Naive thymus-derived CD4-positive, alpha-beta T cell (primary cell): ENCODE data around the gene VN1R2. TPM values are rescaled to one million over a fixed set of nuclear protein-coding genes. Genes with fewer than 3 reads are reported as not detected.
"Not testable (repeated sequence)": the region's sequence is repeated elsewhere in the genome, so short reads cannot be mapped to it uniquely, and the experiment has no call there.

Experiments used
- ATAC-seq: fragments of 150-1000 bp; cut with Tn5 transposase; 2 replicates; pipeline ENCODE4 v1.10.0; 2021; ENCODE audit warnings: mild to moderate bottlenecking, moderate library complexity
- CTCF ChIA-PET: fragments of 350-600 bp; sonication (Branson Sonifier 250); formaldehyde crosslinking; loops from one replicate; lab custom pipeline; 2021; ENCODE audit warnings: antibody characterized with exemption; lab: Charles Lee
- POLR2A ChIA-PET: fragments of 350-600 bp; sonication (Branson Sonifier 250); formaldehyde crosslinking; loops from one replicate; lab custom pipeline; 2021; ENCODE audit warnings: antibody characterized with exemption, inconsistent platforms; lab: Charles Lee
- DNase-seq, 9 donors: peaks; one replicate each; pipeline versions ENCODE4 v3.0.0 to v3.0.0-alpha.2; 2020 to 2022; ENCODE audit warnings: mixed read lengths in 1 of 9
- H3K27ac ChIP-seq: one replicate; pipeline ENCODE4 v1.7.0; 2013; ENCODE audit warnings: mild to moderate bottlenecking, low read depth, low read length, moderate library complexity
- H3K27me3 ChIP-seq, 2 donors: one replicate each; pipeline ENCODE4 v1.7.0; 2013; ENCODE audit warnings: low read length in 2 of 2, mild to moderate bottlenecking in 2 of 2, moderate library complexity in 2 of 2; ENCODE audit not compliant: control insufficient read depth in 2 of 2, insufficient read depth in 2 of 2
- H3K36me3 ChIP-seq, 3 experiments: 1 replicate in 2 of 3; 2 replicates in 1 of 3; pipeline ENCODE4 v1.7.0; 2013; ENCODE audit warnings: low read length in 3 of 3, mild to moderate bottlenecking in 3 of 3, moderate library complexity in 1 of 3; ENCODE audit not compliant: insufficient read depth in 3 of 3, control insufficient read depth in 2 of 3
- H3K4me1 ChIP-seq, 2 donors: one replicate each; pipeline ENCODE4 v1.7.0; 2013; ENCODE audit warnings: low read length in 2 of 2, mild to moderate bottlenecking in 2 of 2, moderate library complexity in 1 of 2; ENCODE audit not compliant: control insufficient read depth in 2 of 2, insufficient read depth in 2 of 2
- H3K4me3 ChIP-seq: 2 replicates; pipeline ENCODE4 v1.7.0; 2013; ENCODE audit warnings: mild to moderate bottlenecking, low read length
- H3K9me3 ChIP-seq, 3 experiments: 1 replicate in 2 of 3; 2 replicates in 1 of 3; pipeline ENCODE4 v1.7.0; 2013; ENCODE audit warnings: low read length in 3 of 3; ENCODE audit not compliant: control insufficient read depth in 2 of 3
- H3K27ac Mint-ChIP-seq, 9 donors: one replicate each; pipeline ENCODE4 v1.8.0; 2020 to 2022; ENCODE audit warnings: mixed read lengths in 9 of 9, mild to moderate bottlenecking in 8 of 9, moderate library complexity in 5 of 9, inconsistent platforms in 2 of 9
- H3K27me3 Mint-ChIP-seq, 5 donors: one replicate each; pipeline ENCODE4 v1.8.0; 2021 to 2022; ENCODE audit warnings: mixed read lengths in 5 of 5, mild to moderate bottlenecking in 1 of 5
- H3K36me3 Mint-ChIP-seq, 5 donors: one replicate each; pipeline ENCODE4 v1.8.0; 2020 to 2022; ENCODE audit warnings: mixed read lengths in 5 of 5, mild to moderate bottlenecking in 3 of 5, inconsistent platforms in 1 of 5
- H3K4me1 Mint-ChIP-seq, 7 donors: one replicate each; pipeline ENCODE4 v1.8.0; 2020 to 2022; ENCODE audit warnings: mixed read lengths in 7 of 7, mild to moderate bottlenecking in 3 of 7, inconsistent platforms in 1 of 7
- H3K4me3 Mint-ChIP-seq, 10 donors: one replicate each; pipeline ENCODE4 v1.8.0; 2020 to 2022; ENCODE audit warnings: mild to moderate bottlenecking in 10 of 10, mixed read lengths in 10 of 10, moderate library complexity in 6 of 10, inconsistent platforms in 2 of 10
- H3K9me3 Mint-ChIP-seq, 11 donors: one replicate each; pipeline ENCODE4 v1.8.0; 2020 to 2022; ENCODE audit warnings: mixed read lengths in 11 of 11, mild to moderate bottlenecking in 4 of 11, inconsistent platforms in 1 of 11, moderate library complexity in 1 of 11
- intact Hi-C, 2 donors: fragments of 100-400 bp; cut with micrococcal nuclease; formaldehyde crosslinking; loops; one replicate each; pipeline ENCODE4 v1.15.1; 2023
- polyA plus RNA-seq, 2 donors: library from polyadenylated mRNA; unstranded; fragments of 300-500 nt; fragmentation: Illumina TruSeq; gene quantifications; one replicate each; pipeline ENCODE4 v1.2.3, GENCODE V29; 2021
- total RNA-seq, 6 experiments: library from RNA in 5 of 6; stranded (reverse) in 5 of 6; gene quantifications; 1 replicate in 5 of 6; 2 replicates in 1 of 6; pipeline ENCODE4 v1.2.3 and lab custom pipeline; 2021 to 2026

Gene VN1R2
- total and polyA plus RNA-seq, 7 experiments from 2014 or later, result not detected

DNA sequence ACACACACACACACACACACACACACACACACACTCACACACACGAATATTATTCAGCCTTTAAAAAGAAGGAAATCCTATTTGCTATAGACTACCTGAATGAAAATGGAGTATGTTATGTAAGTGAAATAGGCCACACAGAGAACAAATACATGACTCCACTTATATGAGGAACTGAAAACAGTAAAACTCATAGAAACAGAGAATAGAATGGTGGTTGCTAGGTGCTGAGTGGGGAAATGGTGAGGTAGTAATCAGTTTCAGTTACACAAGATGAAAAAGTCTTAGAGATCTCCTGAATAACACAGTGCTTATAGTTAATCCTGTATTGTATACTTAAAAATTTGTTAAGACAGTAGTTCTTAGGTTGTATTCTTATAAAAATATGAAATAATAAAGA lies 11.6 kb upstream of the VN1R2 start:
- DNase-seq (no peak), ATAC-seq (no peak)
- POLR2A ChIA-PET, result no interaction called here
- intact Hi-C loops, result no loop called here
- no peak overlapping the region for H3K27ac ChIP-seq
- CTCF ChIA-PET, result no interaction called here
- H3K27me3 ChIP-seq, result no peaks in the 10 kb centered on the region
- peaks cover 14 to 95% (median 78%) of the 10 kb centered on the region in 11 donors for H3K9me3 Mint-ChIP-seq
- H3K36me3 Mint-ChIP-seq, result peaks cover 10 to 91% (median 56%) of the 10 kb centered on the region in 5 donors
- H3K4me1 Mint-ChIP-seq, result peaks cover 0 to 1% (median 0%) of the 10 kb centered on the region in 7 donors
- no peak overlapping the region for H3K27ac Mint-ChIP-seq
- no peak overlapping the region for H3K4me3 Mint-ChIP-seq
- H3K4me3 ChIP-seq, result no peak overlapping the region
- H3K27me3 Mint-ChIP-seq, result peaks cover 0 to 5% (median 0%) of the 10 kb centered on the region in 5 donors
- H3K4me1 ChIP-seq, result no peaks in the 10 kb centered on the region
- H3K36me3 ChIP-seq, result peaks cover 0 to 48% (median 0%) of the 10 kb centered on the region in 3 experiments
- peaks cover 6 to 57% (median 7%) of the 10 kb centered on the region in 3 experiments for H3K9me3 ChIP-seq

DNA sequence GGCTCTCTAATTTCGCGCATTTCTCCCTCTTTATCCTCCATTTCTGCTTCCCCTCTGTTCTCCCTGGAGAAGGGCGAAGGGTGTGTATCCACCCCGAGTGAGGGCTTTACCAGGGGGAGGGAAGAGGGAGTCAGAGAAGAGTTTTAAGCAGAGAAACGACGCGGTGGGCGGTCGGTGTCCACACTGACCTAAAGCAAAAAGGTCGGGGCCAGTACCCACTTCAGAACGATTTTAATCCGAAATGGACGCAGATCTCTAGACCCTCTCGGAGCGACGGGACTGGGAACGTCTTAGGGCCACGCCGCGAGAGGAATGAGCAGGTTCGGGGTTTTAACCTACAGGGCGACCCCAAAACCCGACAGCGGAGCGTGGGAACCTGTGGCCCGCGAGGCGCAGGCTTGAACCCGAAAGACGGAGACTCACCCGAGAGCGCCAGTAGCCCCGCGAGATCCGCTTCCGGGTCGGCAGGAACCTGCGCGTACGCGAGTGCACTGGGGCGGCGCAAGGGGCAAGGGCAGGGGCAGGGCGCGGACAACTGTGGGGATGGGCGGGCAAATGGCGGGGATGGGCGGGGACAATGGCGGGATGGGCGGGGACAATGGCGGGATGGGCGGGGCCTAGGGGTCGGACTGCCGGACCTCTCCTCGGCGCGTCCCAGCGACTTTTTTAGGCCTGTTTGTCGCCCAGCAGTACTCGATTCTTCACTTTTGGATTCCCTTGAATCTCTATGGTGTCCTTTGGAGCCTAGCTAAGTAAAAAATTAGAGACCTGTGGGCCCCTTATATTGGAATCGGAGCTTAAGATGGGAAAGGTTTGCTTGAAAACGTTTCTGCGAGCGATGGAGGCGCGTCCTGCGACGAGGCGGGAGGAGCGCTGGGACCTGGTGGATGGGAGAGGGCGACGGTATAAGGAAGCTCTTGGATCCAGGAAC lies 3.4 kb upstream of the VN1R2 start, which contains the start of gene ZNF677:
TSS of gene ZNF677 (minus strand) at position 463 of the 931 bp plus-strand sequence. CDS start 3,323 bp downstream, outside the sequence.
- peak within 1 kb of the TSS in 8 of 9 donors; percentile 21 to 94 (median 78) for H3K27ac Mint-ChIP-seq
- intact Hi-C loops, result loop anchor here (1.0 kb wide), 6 partner anchors 57 to 151 kb away; partner anchors contain the start of genes ZNF160 (in 2 of the 2), ZNF347 (in 1 of the 2), ZNF525 (in 1 of the 2) and ZNF765 (in 1 of the 2)
- H3K4me3 Mint-ChIP-seq, result peak within 1 kb of the TSS; percentile 84 to 93 (median 89)
- H3K36me3 Mint-ChIP-seq, result peaks cover 14 to 55% (median 38%) of the 10 kb centered on the region in 5 donors
- peaks cover 0 to 34% (median 0%) of the 10 kb centered on the region in 3 experiments for H3K36me3 ChIP-seq
- ATAC-seq (peak; percentile 100), DNase-seq (peak; percentile 42 to 86 (median 77))
- CTCF ChIA-PET, result interaction anchor here (0.6 to 0.8 kb wide), 2 partner anchors 108 to 1398 kb away, joined by 3 to 4 read pairs; no protein-coding TSS in a partner anchor
- H3K4me1 ChIP-seq, result peaks cover 0 to 6% of the 10 kb centered on the region in 2 donors
- H3K27me3 ChIP-seq, result no peaks in the 10 kb centered on the region
- H3K27ac ChIP-seq, result peak within 1 kb of the TSS; percentile 66
- peaks cover 0 to 17% (median 11%) of the 10 kb centered on the region in 7 donors for H3K4me1 Mint-ChIP-seq
- H3K9me3 ChIP-seq, result peaks cover 0 to 41% (median 0%) of the 10 kb centered on the region in 3 experiments
- peak within 1 kb of the TSS; percentile 54 for H3K4me3 ChIP-seq
- POLR2A ChIA-PET, result interaction anchor here (1.0 kb wide), 1 partner anchor 150 kb away, joined by 3 read pairs; no protein-coding TSS in a partner anchor
- peaks cover 0 to 13% (median 12%) of the 10 kb centered on the region in 5 donors for H3K27me3 Mint-ChIP-seq
- H3K9me3 Mint-ChIP-seq, result peaks cover 17 to 92% (median 57%) of the 10 kb centered on the region in 11 donors

DNA sequence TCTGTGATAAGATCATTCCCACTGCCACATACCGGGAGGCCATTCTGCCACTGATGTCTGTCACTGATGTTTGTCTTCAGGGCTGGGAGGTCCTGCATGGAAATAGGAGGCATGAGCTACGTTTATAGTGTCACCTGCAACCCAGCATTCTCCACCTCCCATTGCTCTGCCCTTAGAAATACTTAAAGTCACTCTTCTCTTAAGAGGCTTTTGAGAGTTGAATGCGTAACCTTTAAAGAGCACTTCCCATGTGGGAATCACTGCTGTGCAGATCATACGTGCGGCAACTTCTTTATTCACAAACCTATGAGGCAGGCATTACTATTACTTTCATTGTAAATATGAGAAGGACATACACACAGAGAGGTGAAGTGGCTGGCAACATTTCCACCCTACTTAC lies 9.5 kb downstream of the VN1R2 start, which contains the start of gene VN1R4:
TSS of gene VN1R4 (minus strand) at position 101 of the 400 bp plus-strand sequence. CDS start at position 43, 58 bp downstream.
- CTCF ChIA-PET, POLR2A ChIA-PET, H3K27ac ChIP-seq, H3K4me3 ChIP-seq, ATAC-seq, H3K4me1 ChIP-seq, H3K27ac Mint-ChIP-seq, H3K4me1 Mint-ChIP-seq, H3K36me3 ChIP-seq, DNase-seq, H3K27me3 ChIP-seq, H3K4me3 Mint-ChIP-seq, intact Hi-C loops: not testable (repeated sequence)
- H3K27me3 Mint-ChIP-seq, result peaks cover 0 to 29% (median 19%) of the 10 kb centered on the region in 5 donors
- H3K9me3 ChIP-seq, result peaks cover 0 to 12% (median 0%) of the 10 kb centered on the region in 3 experiments
- peaks cover 20 to 78% (median 54%) of the 10 kb centered on the region in 11 donors for H3K9me3 Mint-ChIP-seq
- H3K36me3 Mint-ChIP-seq, result peaks cover 2 to 25% (median 13%) of the 10 kb centered on the region in 5 donors

DNA sequence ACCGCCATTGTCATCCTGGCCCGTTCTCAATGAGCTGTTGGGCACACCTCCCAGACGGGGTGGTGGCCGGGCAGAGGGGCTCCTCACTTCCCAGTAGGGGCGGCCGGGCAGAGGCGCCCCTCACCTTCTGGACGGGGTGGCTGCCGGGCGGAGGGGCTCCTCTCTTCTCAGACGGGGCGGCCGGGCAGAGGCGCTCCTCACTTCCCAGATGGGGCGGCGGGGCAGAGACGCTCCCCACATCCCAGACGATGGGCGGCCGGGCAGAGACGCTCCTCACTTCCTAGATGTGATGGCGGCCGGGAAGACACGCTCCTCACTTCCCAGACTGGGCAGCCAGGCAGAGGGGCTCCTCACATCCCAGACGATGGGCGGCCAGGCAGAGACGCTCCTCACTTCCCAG lies 11.8 kb downstream of the VN1R2 start:
- H3K27ac ChIP-seq, H3K27ac Mint-ChIP-seq, H3K27me3 ChIP-seq, H3K36me3 ChIP-seq, DNase-seq, CTCF ChIA-PET, H3K4me1 Mint-ChIP-seq, ATAC-seq, H3K4me1 ChIP-seq, H3K4me3 ChIP-seq, POLR2A ChIA-PET, H3K4me3 Mint-ChIP-seq: not testable (repeated sequence)
- peaks cover 22 to 76% (median 51%) of the 10 kb centered on the region in 11 donors for H3K9me3 Mint-ChIP-seq
- peaks cover 0 to 11% (median 0%) of the 10 kb centered on the region in 3 experiments for H3K9me3 ChIP-seq
- intact Hi-C loops, result loop anchor here in 1 of 2 donors (5.0 kb wide), 1 partner anchor 42 kb away; no protein-coding TSS in a partner anchor
- H3K27me3 Mint-ChIP-seq, result peaks cover 0 to 24% (median 14%) of the 10 kb centered on the region in 5 donors
- peaks cover 3 to 24% (median 8%) of the 10 kb centered on the region in 5 donors for H3K36me3 Mint-ChIP-seq

DNA sequence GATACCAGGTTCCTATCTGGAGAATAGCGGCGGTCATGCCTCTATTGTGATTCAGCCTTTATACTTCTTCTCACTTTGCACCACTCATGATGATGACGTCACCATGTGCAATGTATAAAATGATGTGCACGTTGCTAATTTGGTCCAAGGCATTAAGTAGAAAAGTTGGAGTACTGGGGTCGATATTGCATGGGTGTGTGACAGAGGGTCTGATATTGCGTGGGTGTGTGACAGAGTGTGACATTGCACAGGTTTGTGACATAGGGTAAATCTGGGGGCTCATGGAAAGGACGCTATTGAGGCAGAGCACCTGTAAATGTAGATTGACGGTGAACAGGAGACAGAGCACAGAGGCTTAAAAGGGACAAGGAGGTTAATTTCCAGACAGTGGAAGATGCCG lies 14.0 kb downstream of the VN1R2 start:
- ATAC-seq (no peak), DNase-seq (no peak)
- Mint-ChIP-seq H3K27ac (no peak overlapping the region), H3K4me3 (no peak overlapping the region), H3K4me1 (peaks cover 0 to 2% (median 0%) of the 10 kb centered on the region in 7 donors), H3K27me3 (peaks cover 0 to 15% (median 9%) of the 10 kb centered on the region in 5 donors), H3K36me3 (peaks cover 3 to 22% (median 8%) of the 10 kb centered on the region in 5 donors), H3K9me3 (peaks cover 23 to 75% (median 47%) of the 10 kb centered on the region in 11 donors)
- POLR2A ChIA-PET, result no interaction called here
- H3K4me1 ChIP-seq, result no peaks in the 10 kb centered on the region
- H3K9me3 ChIP-seq, result peaks cover 0 to 11% (median 0%) of the 10 kb centered on the region in 3 experiments
- H3K4me3 ChIP-seq, result no peak overlapping the region
- intact Hi-C loops, result loop anchor here in 1 of 2 donors (5.0 kb wide), 1 partner anchor 40 kb away; no protein-coding TSS in a partner anchor
- H3K27ac ChIP-seq, result no peak overlapping the region
- CTCF ChIA-PET, result no interaction called here
- H3K27me3 ChIP-seq, result no peaks in the 10 kb centered on the region
- no peaks in the 10 kb centered on the region for H3K36me3 ChIP-seq

DNA sequence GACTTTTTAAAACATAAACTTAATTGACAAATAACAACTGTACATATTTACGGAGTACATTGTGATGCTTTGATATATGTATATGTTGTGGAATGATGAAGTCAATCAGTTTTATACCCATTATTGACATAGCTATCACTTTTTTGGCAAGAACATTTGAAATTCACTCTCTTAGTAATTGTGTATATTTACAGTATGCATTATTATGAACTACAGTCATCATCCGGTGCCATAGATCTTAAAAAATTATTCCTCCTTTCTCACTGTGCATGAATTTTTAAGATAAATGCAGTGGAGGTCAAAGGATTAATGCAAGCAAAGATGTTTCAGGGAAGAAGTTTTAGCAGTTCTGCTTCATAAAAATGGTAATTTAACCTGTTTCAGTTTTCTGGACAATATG lies 17.4 kb downstream of the VN1R2 start:
- H3K9me3 ChIP-seq, result peaks cover 0 to 11% (median 0%) of the 10 kb centered on the region in 3 experiments
- H3K27ac Mint-ChIP-seq, result no peak overlapping the region
- H3K36me3 Mint-ChIP-seq, result peaks cover 0 to 20% (median 6%) of the 10 kb centered on the region in 5 donors
- no peak overlapping the region for H3K27ac ChIP-seq
- intact Hi-C loops, result no loop called here
- H3K4me3 ChIP-seq, result no peak overlapping the region
- ChIA-PET POLR2A (no interaction called here), CTCF (no interaction called here)
- H3K27me3 ChIP-seq, result no peaks in the 10 kb centered on the region
- H3K4me1 ChIP-seq, result no peaks in the 10 kb centered on the region
- peaks cover 0 to 18% (median 12%) of the 10 kb centered on the region in 5 donors for H3K27me3 Mint-ChIP-seq
- DNase-seq (no peak), ATAC-seq (no peak)
- no peak overlapping the region for H3K4me3 Mint-ChIP-seq
- no peaks in the 10 kb centered on the region for H3K36me3 ChIP-seq
- peaks cover 0 to 2% (median 0%) of the 10 kb centered on the region in 7 donors for H3K4me1 Mint-ChIP-seq
- H3K9me3 Mint-ChIP-seq, result peaks cover 28 to 87% (median 49%) of the 10 kb centered on the region in 11 donors
